Stimulated activated CD4-positive, alpha-beta T cell treated with anti-CD3 and anti-CD28 coated beads, Interleukin-15, amount 100 ng/mL, for 48 hours (primary cell): ENCODE measurements around the gene VWF.
"Not testable (repeated sequence)": the region's sequence is repeated elsewhere in the genome, so short reads cannot be mapped to it uniquely, and the experiment has no call there.

Experiments used
- DNase-seq, 2 donors: peaks; one replicate each; pipeline ENCODE4 v3.0.0-alpha.2; 2020; ENCODE audit warnings: low read depth in 2 of 2

VWF gene

DNA sequence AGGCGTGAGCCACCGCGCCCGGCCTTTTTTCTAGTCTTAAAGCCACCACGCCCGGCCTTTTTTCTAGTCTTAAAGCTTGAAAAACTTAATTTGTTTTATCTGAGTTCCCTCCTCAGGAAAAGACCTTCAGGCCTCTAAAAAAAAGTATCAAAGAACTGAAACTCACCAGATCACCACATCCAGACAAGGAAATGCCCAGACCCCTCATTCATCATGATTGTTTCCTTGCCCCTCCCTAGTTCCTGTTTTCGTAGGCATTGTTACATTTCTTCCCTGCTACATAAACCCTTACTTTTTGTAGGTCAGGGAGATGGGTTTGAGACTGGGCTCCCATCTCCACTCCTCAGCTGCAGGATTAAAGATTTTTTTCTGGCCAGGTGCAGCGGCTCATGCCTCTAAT, 21.1 kb upstream of the VWF start:
- no peak for DNase-seq

DNA sequence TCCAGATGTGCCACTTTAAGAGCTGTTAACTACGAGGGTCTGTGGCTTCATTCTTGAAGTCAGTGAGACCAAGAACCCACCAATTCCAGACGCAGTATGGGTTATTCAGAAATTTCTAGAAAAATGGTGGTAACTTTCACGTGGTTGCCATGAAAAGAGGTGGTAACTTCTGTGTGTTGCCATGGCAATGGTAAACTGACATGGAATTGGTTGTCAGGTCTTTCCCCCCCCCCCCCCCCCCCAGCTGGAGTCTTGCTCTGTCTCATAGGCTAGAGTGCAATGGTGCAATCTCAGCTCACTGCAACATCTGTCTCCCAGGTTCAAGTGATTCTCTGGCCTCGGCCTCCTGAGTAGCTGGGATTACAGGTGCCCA, 18.8 kb upstream of the VWF start:
- no peak for DNase-seq

GRCh38 chr12:6142368-6143302, 18.2 kb upstream of the VWF start:
- DNase-seq, result not testable (repeated sequence)

GRCh38 chr12:6141731-6142367, 17.4 kb upstream of the VWF start:
- DNase-seq, result not testable (repeated sequence)

DNA sequence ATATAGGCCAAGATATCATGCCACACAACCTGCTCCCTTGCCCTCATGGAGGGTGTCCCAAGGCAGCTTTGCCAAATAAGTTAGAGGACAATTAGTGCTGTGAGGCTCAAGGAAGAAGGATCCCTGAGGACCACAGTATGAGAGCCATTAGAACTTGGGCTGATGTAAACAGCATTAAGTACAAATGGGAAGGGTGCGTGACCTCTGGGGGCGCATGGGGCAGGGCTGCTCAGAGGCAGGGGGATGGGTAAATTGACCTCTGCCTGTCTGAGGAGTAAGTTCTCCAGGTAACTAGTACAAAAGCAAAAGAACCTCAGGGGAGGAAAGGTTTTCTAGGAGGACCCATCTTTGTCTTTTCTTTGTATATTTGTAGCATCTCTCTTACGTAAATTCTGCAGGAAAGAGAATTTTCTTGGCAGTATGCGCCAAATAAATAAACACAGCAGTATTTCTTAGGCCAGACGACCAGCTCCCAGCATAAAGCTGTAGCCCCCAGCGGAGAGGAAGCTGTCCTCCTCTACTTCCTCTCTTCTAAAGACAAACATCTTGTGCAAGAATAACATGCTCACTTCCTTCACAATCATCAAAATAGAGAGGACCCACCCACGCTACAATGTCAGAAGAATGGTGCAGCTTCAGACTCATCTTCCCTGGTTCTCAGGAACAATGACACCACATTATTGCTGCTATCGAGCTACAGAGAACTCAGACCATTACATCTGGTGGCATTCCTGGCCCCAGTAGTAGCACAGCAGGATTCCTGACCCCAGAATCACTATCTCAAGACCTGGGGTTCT, 16.4 kb upstream of the VWF start:
- peak; percentile 36 to 39 for DNase-seq

GRCh38 chr12:6135071-6135470, 10.6 kb upstream of the VWF start:
- no peak for DNase-seq

DNA sequence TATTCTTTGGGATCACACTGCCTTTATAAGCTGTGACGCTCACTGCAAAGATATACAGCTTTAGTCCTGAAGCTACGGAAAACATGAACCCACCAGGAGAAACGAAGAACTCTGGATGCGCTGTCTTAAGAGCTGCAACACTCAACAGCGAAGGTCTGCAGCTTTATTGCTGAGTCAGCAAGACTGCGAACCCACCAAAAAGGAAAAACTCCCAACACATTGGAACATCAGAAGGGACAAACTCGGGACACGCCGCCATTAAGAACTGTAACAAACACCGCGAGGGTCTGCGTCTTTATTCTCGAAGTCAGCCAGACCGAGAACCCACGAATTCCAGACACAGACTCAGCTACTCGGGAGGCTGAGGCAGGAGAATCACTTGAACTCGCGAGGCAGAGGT, 9.2 kb upstream of the VWF start:
- DNase-seq, result no peak

GRCh38 chr12:6132496-6132895, 8.0 kb upstream of the VWF start:
- DNase-seq, result no peak

- no peak for DNase-seq
These were observed 789 bp upstream of the VWF start for GRCh38 chr12:6125310-6125608.

DNA sequence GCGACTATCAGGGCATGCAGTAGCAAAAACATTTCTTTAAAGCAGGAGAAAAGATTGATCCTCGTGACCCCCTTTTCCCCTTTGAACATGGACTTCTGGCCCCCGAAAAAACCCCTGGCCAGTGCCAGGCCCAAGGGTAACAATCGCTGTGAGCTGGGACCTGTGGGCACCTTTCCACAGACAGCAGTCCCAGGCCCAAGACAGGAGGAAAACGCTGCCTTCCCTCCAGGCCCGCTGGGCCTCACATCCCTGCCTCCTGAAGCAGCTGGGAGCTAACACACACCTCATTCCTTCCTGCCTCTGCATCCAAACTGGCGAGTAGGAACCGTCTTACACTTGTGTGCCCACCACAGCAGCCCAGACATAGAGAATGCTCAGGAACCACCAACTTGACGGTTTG, 1.2 kb downstream of the VWF start:
- DNase-seq, result no peak

GRCh38 chr12:6122201-6122600, 2.3 kb downstream of the VWF start:
- DNase-seq, result no peak

DNA sequence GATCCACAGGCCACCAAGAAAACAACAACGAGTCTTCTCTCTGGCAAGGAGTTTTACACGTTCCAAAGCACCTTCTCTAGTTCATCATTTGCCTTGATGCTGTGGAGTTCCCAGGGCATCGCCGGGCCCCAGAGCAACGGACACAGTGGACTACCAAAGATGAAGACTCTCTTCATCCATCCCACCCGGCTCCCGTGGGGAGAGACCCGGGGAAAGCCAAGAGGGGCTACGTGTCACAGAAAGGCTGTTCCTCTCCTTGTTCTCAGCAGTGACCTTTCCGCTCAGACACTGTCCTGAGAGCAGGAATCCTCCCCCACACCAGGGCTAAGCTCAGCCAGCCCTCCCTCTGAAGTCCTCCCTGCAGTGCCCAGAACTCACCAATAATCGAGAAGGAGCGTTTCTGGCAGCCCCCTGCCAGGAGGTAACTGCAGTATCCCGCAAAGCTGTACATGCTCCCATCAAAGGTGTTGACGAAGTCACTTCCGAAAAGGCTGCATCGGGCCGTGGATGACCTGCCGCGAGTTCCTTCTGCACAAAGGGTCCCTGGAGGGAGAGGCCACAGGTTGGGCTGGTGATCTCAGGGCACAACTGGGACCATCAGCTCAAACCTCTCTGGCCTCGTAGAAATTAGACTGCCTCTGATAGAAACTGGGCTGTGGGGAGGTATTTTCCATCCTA, 3.5 kb downstream of the VWF start:
- no peak for DNase-seq

DNA sequence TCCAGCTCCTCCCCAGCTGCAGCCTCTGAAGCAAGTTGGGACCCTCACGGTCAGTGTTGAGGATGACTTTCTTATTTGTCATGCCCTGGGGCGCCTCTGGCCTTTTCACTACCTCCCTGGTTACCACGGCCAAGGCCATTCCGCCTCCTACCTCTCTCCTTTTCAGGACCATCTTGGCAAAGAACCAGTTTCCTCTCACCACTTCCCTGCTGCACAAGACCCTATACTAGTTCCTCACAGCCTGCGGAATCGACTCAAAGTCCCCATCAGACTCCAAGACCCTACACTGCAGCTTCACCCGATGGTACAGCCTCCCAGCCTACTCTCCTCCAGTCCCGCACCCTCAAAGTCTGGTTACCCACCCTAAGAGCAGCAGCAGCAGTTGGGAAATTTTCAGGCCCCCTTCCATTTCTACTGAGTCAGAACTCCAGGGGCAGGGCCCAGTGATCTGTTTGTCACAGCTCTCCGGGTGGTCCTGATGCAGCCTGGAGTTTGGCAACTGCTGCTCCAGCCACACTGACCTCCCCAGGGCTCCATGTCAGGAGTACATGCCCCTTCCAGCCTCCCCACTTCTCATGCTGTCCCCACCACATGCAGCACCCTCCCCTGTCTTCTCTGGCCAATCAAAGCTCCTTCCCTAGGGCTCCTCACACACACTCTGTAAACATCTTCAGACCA, 5.4 kb downstream of the VWF start:
- no peak for DNase-seq

DNA sequence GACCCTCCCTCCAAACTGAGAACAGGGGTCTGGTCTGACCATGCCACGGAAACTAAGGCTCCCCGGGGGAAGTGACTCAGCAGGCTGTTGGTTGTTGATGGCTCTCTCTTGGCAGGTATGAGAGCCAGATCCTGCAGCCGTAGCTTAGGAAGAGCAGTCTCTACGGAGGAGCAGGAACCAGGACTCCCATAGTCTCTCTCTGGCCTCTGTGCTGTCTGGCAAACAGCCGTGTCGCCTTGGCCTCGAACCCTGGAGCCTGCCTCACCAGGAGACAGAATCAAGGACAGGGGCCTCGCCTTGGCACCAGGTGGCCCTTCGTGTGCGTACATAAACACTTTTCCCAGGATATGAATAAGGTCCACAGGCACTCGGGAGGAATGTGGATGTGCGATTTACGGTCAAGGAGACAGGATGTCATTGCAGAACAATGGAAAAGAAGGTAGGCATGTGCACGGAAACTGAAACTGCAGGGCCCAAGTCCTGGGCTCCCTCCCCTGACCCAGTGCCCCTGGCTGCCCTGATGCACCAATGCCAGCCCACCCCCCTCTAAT, 7.9 kb downstream of the VWF start:
- DNase-seq, result no peak

DNA sequence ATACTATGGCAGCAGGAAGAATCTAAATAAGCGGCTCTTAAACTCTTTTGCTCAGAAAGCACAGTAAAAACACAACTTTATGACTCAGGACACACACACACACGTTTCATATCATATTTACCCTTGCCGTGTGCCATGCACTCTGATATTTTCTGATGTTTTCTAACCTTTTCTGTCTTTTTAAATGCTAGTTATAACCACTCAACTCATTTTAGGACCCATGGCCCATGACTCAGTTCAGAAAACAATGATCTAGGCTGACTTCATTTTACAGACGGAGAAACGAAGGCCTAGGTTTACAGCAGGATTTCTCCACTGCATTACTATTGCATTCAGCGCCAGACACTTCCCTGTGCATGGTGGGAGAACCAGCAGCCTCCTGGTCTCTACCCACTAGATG, 9.1 kb downstream of the VWF start:
- DNase-seq, result no peak

DNA sequence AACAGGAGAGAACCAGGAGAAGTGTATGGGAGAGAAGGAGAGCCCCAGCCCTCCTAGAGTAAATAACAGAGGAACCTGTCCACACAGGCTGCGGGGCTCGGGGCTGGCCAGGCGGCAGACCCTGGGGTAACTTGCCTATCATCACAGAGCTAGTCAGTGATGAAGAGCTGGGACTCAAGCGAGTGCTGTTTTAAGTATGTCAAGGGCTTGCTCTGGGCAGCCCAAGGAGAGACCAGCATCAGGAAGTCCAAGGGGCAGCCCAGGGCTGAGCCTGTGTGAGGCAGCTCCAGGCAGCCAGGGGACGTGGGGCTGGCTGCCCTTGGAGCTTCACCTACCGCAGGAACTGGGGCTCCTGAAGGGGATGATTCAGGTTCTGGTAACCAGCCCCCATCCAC, 10.0 kb downstream of the VWF start:
- no peak for DNase-seq

- no peak for DNase-seq
These were observed 10.6 kb downstream of the VWF start for GRCh38 chr12:6113691-6114475.

DNA sequence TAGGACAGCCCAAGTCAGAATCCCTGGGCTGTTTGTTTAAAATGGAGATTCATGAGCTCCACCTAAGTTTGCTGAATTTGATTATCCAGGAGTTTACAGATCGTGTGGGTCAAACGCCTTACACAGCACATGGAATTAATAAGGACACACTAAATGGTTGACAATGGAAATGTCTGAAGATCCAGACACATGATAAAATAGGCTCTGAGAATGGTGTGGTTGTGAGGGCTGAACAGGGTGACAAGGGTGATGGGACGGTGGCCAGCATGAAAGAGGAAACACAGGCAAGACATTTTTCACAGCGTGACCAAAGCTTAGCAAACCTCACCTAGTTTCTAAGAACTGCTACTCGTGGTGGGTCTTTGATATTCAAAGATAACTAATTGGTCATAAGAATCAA, 12.5 kb downstream of the VWF start:
- no peak for DNase-seq

DNA sequence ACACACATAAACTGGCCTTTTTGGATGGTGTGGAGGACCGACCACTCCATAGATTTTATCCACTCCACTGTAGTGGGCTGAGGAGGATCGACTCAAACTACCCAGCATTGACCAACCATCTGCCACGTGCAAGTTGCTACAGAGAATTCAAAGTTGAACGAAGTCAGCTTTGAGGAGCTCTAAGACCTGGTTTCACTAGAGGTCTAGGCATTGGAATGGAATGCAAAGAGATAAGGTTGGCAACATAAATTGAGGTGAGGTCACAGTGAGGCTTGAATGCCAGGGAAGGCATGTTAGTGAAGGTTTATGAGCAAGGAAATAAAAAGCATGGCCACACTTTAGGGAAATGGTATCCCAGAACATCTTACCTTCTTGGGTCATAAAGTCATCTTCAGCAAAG, 14.5 kb downstream of the VWF start:
- no peak for DNase-seq

GRCh38 chr12:6106218-6106617, 18.3 kb downstream of the VWF start:
- DNase-seq, result no peak

- DNase-seq, result no peak
These were observed 19.6 kb downstream of the VWF start for GRCh38 chr12:6104842-6105241.
